T-helper 2 cell treated with Interferon-gamma antibody and Interleukin-4, amounts not matched to agents 5 μg/mL and 100 μg/mL, for 36 hours (primary cell): ENCODE results near the gene SCNN1B.
"Not testable (repeated sequence)": the region's sequence is repeated elsewhere in the genome, so short reads cannot be mapped to it uniquely, and the experiment has no call there.

Experiments used
- DNase-seq: peaks from one replicate; pipeline ENCODE4 v3.0.0; 2021; ENCODE audit warnings: low spot score
- H3K27ac Mint-ChIP-seq: one replicate; pipeline ENCODE4 v1.8.0; 2021; ENCODE audit warnings: mild to moderate bottlenecking, mixed read lengths
- H3K27me3 Mint-ChIP-seq: one replicate; pipeline ENCODE4 v1.8.0; 2021; ENCODE audit warnings: low read depth, mixed read lengths
- H3K36me3 Mint-ChIP-seq: one replicate; pipeline ENCODE4 v1.8.0; 2021; ENCODE audit warnings: low read depth, mixed read lengths
- H3K4me1 Mint-ChIP-seq: one replicate; pipeline ENCODE4 v1.8.0; 2021; ENCODE audit warnings: low read depth, mixed read lengths
- H3K4me3 Mint-ChIP-seq: one replicate; pipeline ENCODE4 v1.8.0; 2022; ENCODE audit warnings: mild to moderate bottlenecking, moderate library complexity, mixed read lengths
- H3K9me3 Mint-ChIP-seq: one replicate; pipeline ENCODE4 v1.8.0; 2021; ENCODE audit warnings: mixed read lengths

SCNN1B gene

GRCh38 chr16:23299815-23300214, 2.3 kb upstream of the SCNN1B start:
- H3K27me3 Mint-ChIP-seq = peaks cover 46% of the 10 kb centered on the region
- H3K4me3 Mint-ChIP-seq, H3K9me3 Mint-ChIP-seq, H3K27ac Mint-ChIP-seq, H3K36me3 Mint-ChIP-seq, DNase-seq, H3K4me1 Mint-ChIP-seq: not testable (repeated sequence)

GRCh38 chr16:23301251-23302044, 654 bp upstream of the SCNN1B start:
- H3K4me1 Mint-ChIP-seq = peaks cover 3% of the 10 kb centered on the region
- peak overlapping the region; percentile 58 for H3K4me3 Mint-ChIP-seq
- H3K27me3 Mint-ChIP-seq = peaks cover 39% of the 10 kb centered on the region
- H3K9me3 Mint-ChIP-seq = no peaks in the 10 kb centered on the region
- no peaks in the 10 kb centered on the region for H3K36me3 Mint-ChIP-seq
- no peak for DNase-seq
- no peak overlapping the region for H3K27ac Mint-ChIP-seq

GRCh38 chr16:23303685-23304084, 1.6 kb downstream of the SCNN1B start:
- Mint-ChIP-seq H3K36me3 (no peaks in the 10 kb centered on the region), H3K4me1 (peaks cover 6% of the 10 kb centered on the region), H3K4me3 (no peak overlapping the region), H3K9me3 (no peaks in the 10 kb centered on the region), H3K27ac (no peak overlapping the region), H3K27me3 (peaks cover 35% of the 10 kb centered on the region)
- DNase-seq = no peak

- Mint-ChIP-seq H3K27me3 (peaks cover 34% of the 10 kb centered on the region), H3K4me1 (peaks cover 6% of the 10 kb centered on the region), H3K4me3 (no peak overlapping the region), H3K27ac (no peak overlapping the region), H3K9me3 (no peaks in the 10 kb centered on the region), H3K36me3 (no peaks in the 10 kb centered on the region)
- no peak for DNase-seq
These were observed 2.5 kb downstream of the SCNN1B start for GRCh38 chr16:23304620-23305019.

GRCh38 chr16:23306199-23307100, 4.3 kb downstream of the SCNN1B start:
- no peak for DNase-seq
- Mint-ChIP-seq H3K4me3 (no peak overlapping the region), H3K9me3 (peaks cover 4% of the 10 kb centered on the region), H3K27ac (no peak overlapping the region), H3K27me3 (peaks cover 25% of the 10 kb centered on the region), H3K36me3 (no peaks in the 10 kb centered on the region), H3K4me1 (peaks cover 6% of the 10 kb centered on the region)

GRCh38 chr16:23310217-23310616, 8.1 kb downstream of the SCNN1B start:
- peaks cover 4% of the 10 kb centered on the region for H3K9me3 Mint-ChIP-seq
- DNase-seq = no peak
- no peak overlapping the region for H3K4me3 Mint-ChIP-seq
- H3K27me3 Mint-ChIP-seq = no peaks in the 10 kb centered on the region
- H3K27ac Mint-ChIP-seq = no peak overlapping the region
- H3K4me1 Mint-ChIP-seq = peaks cover 6% of the 10 kb centered on the region
- H3K36me3 Mint-ChIP-seq = no peaks in the 10 kb centered on the region

- no peaks in the 10 kb centered on the region for H3K27me3 Mint-ChIP-seq
- no peak for DNase-seq
- H3K27ac Mint-ChIP-seq = no peak overlapping the region
- H3K4me3 Mint-ChIP-seq = no peak overlapping the region
- no peaks in the 10 kb centered on the region for H3K36me3 Mint-ChIP-seq
- peaks cover 4% of the 10 kb centered on the region for H3K9me3 Mint-ChIP-seq
- peaks cover 6% of the 10 kb centered on the region for H3K4me1 Mint-ChIP-seq
These were observed 8.6 kb downstream of the SCNN1B start for GRCh38 chr16:23310744-23311143.

GRCh38 chr16:23316232-23316631, 14.1 kb downstream of the SCNN1B start:
- Mint-ChIP-seq H3K4me1 (no peaks in the 10 kb centered on the region), H3K9me3 (no peaks in the 10 kb centered on the region), H3K36me3 (no peaks in the 10 kb centered on the region), H3K27ac (no peak overlapping the region), H3K4me3 (no peak overlapping the region), H3K27me3 (no peaks in the 10 kb centered on the region)
- no peak for DNase-seq

GRCh38 chr16:23316634-23317265, 14.6 kb downstream of the SCNN1B start:
- Mint-ChIP-seq H3K27ac (no peak overlapping the region), H3K4me1 (no peaks in the 10 kb centered on the region), H3K4me3 (no peak overlapping the region), H3K27me3 (no peaks in the 10 kb centered on the region), H3K36me3 (no peaks in the 10 kb centered on the region), H3K9me3 (no peaks in the 10 kb centered on the region)
- no peak for DNase-seq

- Mint-ChIP-seq H3K36me3 (no peaks in the 10 kb centered on the region), H3K27me3 (no peaks in the 10 kb centered on the region), H3K4me3 (no peak overlapping the region), H3K4me1 (no peaks in the 10 kb centered on the region), H3K9me3 (no peaks in the 10 kb centered on the region), H3K27ac (no peak overlapping the region)
- DNase-seq = no peak
These were observed 15.2 kb downstream of the SCNN1B start for GRCh38 chr16:23317266-23317661.

GRCh38 chr16:23317751-23318150, 15.6 kb downstream of the SCNN1B start:
- Mint-ChIP-seq H3K9me3 (no peaks in the 10 kb centered on the region), H3K27ac (no peak overlapping the region), H3K27me3 (no peaks in the 10 kb centered on the region), H3K4me3 (no peak overlapping the region), H3K36me3 (no peaks in the 10 kb centered on the region), H3K4me1 (no peaks in the 10 kb centered on the region)
- DNase-seq = no peak

- H3K4me1 Mint-ChIP-seq = no peaks in the 10 kb centered on the region
- H3K27me3 Mint-ChIP-seq = no peaks in the 10 kb centered on the region
- no peak overlapping the region for H3K27ac Mint-ChIP-seq
- no peak overlapping the region for H3K4me3 Mint-ChIP-seq
- no peaks in the 10 kb centered on the region for H3K9me3 Mint-ChIP-seq
- no peak for DNase-seq
- H3K36me3 Mint-ChIP-seq = no peaks in the 10 kb centered on the region
These were observed 16.5 kb downstream of the SCNN1B start for GRCh38 chr16:23318639-23319038.

- no peaks in the 10 kb centered on the region for H3K4me1 Mint-ChIP-seq
- peaks cover 2% of the 10 kb centered on the region for H3K27me3 Mint-ChIP-seq
- H3K9me3 Mint-ChIP-seq = no peaks in the 10 kb centered on the region
- H3K36me3 Mint-ChIP-seq = no peaks in the 10 kb centered on the region
- H3K4me3 Mint-ChIP-seq = no peak overlapping the region
- no peak overlapping the region for H3K27ac Mint-ChIP-seq
- no peak for DNase-seq
These were observed 17.9 kb downstream of the SCNN1B start for GRCh38 chr16:23319861-23320615.
